ENCODE measurements around the gene FZR1.

FZR1 gene

GRCh38 chr19:3535563-3535965 lies 29.5 kb downstream of the FZR1 start:
- DNase-seq (ENCODE audit: low read depth): no peak
- H3K4me3 ChIP-seq (ENCODE audit: control insufficient read depth, low read depth, low read length): no peak overlapping the region
- TF ChIP-seq, protein P1, sequence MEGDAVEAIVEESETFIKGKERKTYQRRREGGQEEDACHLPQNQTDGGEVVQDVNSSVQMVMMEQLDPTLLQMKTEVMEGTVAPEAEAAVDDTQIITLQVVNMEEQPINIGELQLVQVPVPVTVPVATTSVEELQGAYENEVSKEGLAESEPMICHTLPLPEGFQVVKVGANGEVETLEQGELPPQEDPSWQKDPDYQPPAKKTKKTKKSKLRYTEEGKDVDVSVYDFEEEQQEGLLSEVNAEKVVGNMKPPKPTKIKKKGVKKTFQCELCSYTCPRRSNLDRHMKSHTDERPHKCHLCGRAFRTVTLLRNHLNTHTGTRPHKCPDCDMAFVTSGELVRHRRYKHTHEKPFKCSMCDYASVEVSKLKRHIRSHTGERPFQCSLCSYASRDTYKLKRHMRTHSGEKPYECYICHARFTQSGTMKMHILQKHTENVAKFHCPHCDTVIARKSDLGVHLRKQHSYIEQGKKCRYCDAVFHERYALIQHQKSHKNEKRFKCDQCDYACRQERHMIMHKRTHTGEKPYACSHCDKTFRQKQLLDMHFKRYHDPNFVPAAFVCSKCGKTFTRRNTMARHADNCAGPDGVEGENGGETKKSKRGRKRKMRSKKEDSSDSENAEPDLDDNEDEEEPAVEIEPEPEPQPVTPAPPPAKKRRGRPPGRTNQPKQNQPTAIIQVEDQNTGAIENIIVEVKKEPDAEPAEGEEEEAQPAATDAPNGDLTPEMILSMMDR (IDR thresholded peaks at IDR 0.05; ENCODE audit: control insufficient read depth, insufficient read depth, low read depth, low read length, missing control alignments): no peak

GRCh38 chr19:3535981-3536380 lies 29.9 kb downstream of the FZR1 start:
- DNase-seq (ENCODE audit: low read depth): no peak
- H3K4me3 ChIP-seq (ENCODE audit: control insufficient read depth, low read depth, low read length): no peak overlapping the region
- TF ChIP-seq, protein P1 (IDR thresholded peaks at IDR 0.05; ENCODE audit: control insufficient read depth, insufficient read depth, low read depth, low read length, missing control alignments): no peak

- no peak overlapping the region for H3K4me3 ChIP-seq (ENCODE audit: control insufficient read depth, low read depth, low read length)
- TF ChIP-seq, protein P1 (IDR thresholded peaks at IDR 0.05; ENCODE audit: control insufficient read depth, insufficient read depth, low read depth, low read length, missing control alignments): no peak
- no peak for DNase-seq (ENCODE audit: low read depth)
These were observed 30.5 kb downstream of the FZR1 start for GRCh38 chr19:3536429-3537100.

GRCh38 chr19:3537101-3537437 lies 31.0 kb downstream of the FZR1 start:
- no peak overlapping the region for H3K4me3 ChIP-seq (ENCODE audit: control insufficient read depth, low read depth, low read length)
- TF ChIP-seq, protein P1 (IDR thresholded peaks at IDR 0.05; ENCODE audit: control insufficient read depth, insufficient read depth, low read depth, low read length, missing control alignments): no peak
- DNase-seq (ENCODE audit: low read depth): no peak

DNA sequence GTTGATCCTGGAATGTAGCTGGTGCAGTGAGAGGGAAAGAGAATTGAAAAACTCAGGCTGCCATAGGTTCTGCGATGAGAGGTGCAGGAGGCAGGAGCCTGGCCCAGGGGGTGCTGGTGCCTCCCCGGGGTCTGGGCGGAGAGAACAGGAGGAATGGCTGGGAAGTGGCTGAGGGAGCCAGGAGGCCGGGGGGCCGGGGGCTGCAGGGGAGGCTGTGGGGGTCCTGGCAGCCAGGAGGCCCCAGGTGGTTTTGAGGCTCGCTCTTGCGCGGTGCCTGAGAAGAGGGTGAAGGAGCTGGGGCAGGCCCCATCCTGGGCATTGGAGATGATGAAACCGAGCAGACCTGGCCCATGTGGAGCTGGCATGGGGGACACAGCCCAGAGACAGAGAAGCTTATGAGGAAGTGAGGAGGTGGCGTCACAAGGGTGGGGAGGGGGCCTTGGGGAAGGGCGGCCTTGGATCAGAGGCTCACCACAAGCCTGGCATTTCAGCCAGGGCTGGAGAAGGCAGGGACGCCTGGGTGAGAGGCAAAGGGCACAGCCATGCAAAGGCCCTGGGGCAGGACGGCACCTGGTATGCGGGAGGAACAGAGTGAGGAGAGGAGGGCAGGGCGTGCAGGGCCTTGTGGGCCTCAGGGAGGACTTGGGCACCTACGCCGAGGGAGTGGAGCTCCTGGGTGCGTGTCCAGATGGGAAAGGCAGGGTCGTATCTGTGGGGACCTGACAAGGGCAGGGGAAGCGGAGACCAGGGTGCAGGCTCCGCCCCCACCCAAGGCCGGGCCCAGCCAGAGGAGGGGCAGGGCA lies 31.5 kb downstream of the FZR1 start:
- TF ChIP-seq, protein P1 (IDR thresholded peaks at IDR 0.05; ENCODE audit: control insufficient read depth, insufficient read depth, low read depth, low read length, missing control alignments): no peak
- DNase-seq (ENCODE audit: low read depth): no peak

DNA sequence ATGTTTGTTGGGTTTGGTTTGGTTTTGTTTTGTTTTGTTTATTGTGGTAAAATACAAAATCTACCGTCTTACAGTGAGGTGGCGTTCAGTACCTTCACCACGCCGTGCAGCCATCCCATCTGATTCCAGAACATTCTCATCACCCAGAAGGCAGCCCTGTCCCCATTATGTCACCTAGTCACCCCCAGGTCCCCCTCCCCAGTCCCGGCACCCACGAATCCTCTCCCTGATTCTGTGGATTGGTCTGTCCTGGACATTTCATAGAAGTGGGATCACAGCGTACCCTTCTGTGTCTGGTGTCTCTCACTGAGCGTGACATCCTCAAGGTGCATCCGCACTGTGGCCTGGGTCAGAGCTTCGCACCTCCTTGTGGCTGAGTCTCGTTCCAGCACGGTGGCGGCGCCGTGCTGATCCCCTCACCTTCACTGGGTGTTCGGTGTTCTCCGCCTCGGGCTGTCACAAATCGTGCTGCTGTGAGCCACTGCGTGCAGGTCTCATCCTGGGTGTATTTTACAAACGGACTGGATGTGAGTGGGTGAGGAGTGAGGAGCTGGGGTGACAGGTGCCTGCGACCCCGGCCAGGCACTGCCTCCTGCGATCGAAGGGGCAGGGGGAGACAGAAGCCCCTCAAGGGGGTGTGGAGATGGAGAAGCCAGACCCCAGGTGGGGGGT lies 32.3 kb downstream of the FZR1 start:
- no peak for DNase-seq (ENCODE audit: low read depth)
- TF ChIP-seq, protein P1 (IDR thresholded peaks at IDR 0.05; ENCODE audit: control insufficient read depth, insufficient read depth, low read depth, low read length, missing control alignments): no peak
- no peak overlapping the region for H3K4me3 ChIP-seq (ENCODE audit: control insufficient read depth, low read depth, low read length)

More for the DNA sequence above, 31.5 kb downstream of the FZR1 start:
- no peak overlapping the region for H3K4me3 ChIP-seq (ENCODE audit: control insufficient read depth, low read depth, low read length)

All from AG09309 (cell line).